Measurements from ENCODE around the gene PRDM7.

Gene PRDM7

GRCh38 chr16:90033387-90033786 lies 43.7 kb downstream of the PRDM7 start:
- no peak for FAIRE-seq

GRCh38 chr16:90032674-90033331 lies 44.3 kb downstream of the PRDM7 start:
- FAIRE-seq: no peak

GRCh38 chr16:90031931-90032673 lies 45.0 kb downstream of the PRDM7 start:
- FAIRE-seq: no peak

GRCh38 chr16:90031186-90031930 lies 45.8 kb downstream of the PRDM7 start:
- FAIRE-seq: no peak

GRCh38 chr16:90028985-90029384 lies 48.1 kb downstream of the PRDM7 start:
- no peak for FAIRE-seq

- no peak for FAIRE-seq
These were observed 49.5 kb downstream of the PRDM7 start for GRCh38 chr16:90027611-90028010.

- no peak for FAIRE-seq
These were observed 51.0 kb downstream of the PRDM7 start for GRCh38 chr16:90026135-90026534.

GRCh38 chr16:90023078-90023447 lies 54.1 kb downstream of the PRDM7 start:
- no peak for FAIRE-seq

- peak; percentile 55 for FAIRE-seq
These were observed 54.7 kb downstream of the PRDM7 start for GRCh38 chr16:90022209-90023077.

- no peak for FAIRE-seq
These were observed 56.2 kb downstream of the PRDM7 start for GRCh38 chr16:90020838-90021382.

- no peak for FAIRE-seq
These were observed 56.8 kb downstream of the PRDM7 start for GRCh38 chr16:90020260-90020837.

GRCh38 chr16:90019543-90020259 lies 57.4 kb downstream of the PRDM7 start:
- no peak for FAIRE-seq

- no peak for FAIRE-seq
These were observed 58.2 kb downstream of the PRDM7 start, which contains the start of gene DBNDD1 for GRCh38 chr16:90018652-90019542. Gene DBNDD1, minus strand, starts transcription at chr16:90019456. Its CDS starts 115 bp downstream, at chr16:90019341.

GRCh38 chr16:90018297-90018651 lies 58.9 kb downstream of the PRDM7 start:
- no peak for FAIRE-seq

- FAIRE-seq: no peak
These were observed 60.7 kb downstream of the PRDM7 start for GRCh38 chr16:90016339-90016950.

GRCh38 chr16:90015586-90016338 lies 61.4 kb downstream of the PRDM7 start:
- FAIRE-seq: no peak

- no peak for FAIRE-seq
These were observed 64.0 kb downstream of the PRDM7 start for GRCh38 chr16:90012991-90013745.

GRCh38 chr16:90011908-90012501 lies 65.1 kb downstream of the PRDM7 start:
- no peak for FAIRE-seq
